Left lung (tissue), 10 donors: ENCODE data around the gene B3GNT5. TPM values are rescaled to one million over a fixed set of nuclear protein-coding genes. Genes with fewer than 3 reads are reported as not detected.

ENCODE experiments used
- ATAC-seq: fragments of 200-7000 bp; cut with Tn5 transposase; one replicate; pipeline ENCODE4 v1.9.1; 2020; ENCODE audit warnings: moderate library complexity
- DNase-seq, 4 donors: peaks; one replicate each; pipeline ENCODE4 v3.0.0-alpha.2; 2013 to 2020
- H3K27ac ChIP-seq, 2 donors: fragments of 200-600 bp; sonication (generic) in 1 of 2; one replicate each; pipeline versions ENCODE4 v1.5.0 to v1.8.0; 2020 to 2021
- H3K27me3 ChIP-seq, 2 donors: fragments of 200-600 bp; sonication (generic) in 1 of 2; one replicate each; pipeline versions ENCODE4 v1.5.0 to v1.8.0; 2020 to 2021
- H3K36me3 ChIP-seq, 2 donors: fragments of 200-600 bp; sonication (generic) in 1 of 2; one replicate each; pipeline versions ENCODE4 v1.5.0 to v1.8.0; 2020 to 2021
- H3K4me1 ChIP-seq, 2 donors: fragments of 200-600 bp; one replicate each; pipeline ENCODE4 v1.8.0; 2021
- H3K4me3 ChIP-seq, 2 donors: fragments of 200-600 bp; sonication (generic) in 1 of 2; one replicate each; pipeline versions ENCODE4 v1.5.0 to v1.8.0; 2020 to 2021; ENCODE audit warnings: mild to moderate bottlenecking in 1 of 2
- H3K9me3 ChIP-seq, 2 donors: fragments of 200-600 bp; sonication (generic) in 1 of 2; one replicate each; pipeline versions ENCODE4 v1.5.0 to v1.8.0; 2020 to 2021
- intact Hi-C, 2 donors: fragments of 100-400 bp; cut with DNase I; formaldehyde crosslinking; loops; one replicate each; pipeline versions ENCODE4 v1.11.2 to v1.14.2; 2022
- polyA plus RNA-seq, 6 donors: library from polyadenylated mRNA; unstranded; fragments of 120-200 nt; gene quantifications; one replicate each; pipeline ENCODE4 v1.2.1, GENCODE V29; 2013; ENCODE audit not compliant: insufficient read length in 6 of 6
- total RNA-seq, 2 donors: library from RNA; stranded (reverse); fragmentation: NEBNext Ultra II Directional; extraction: Animal tissue kit (Norgen Biotek cat#: 25700); gene quantifications; one replicate each; pipeline ENCODE4 v1.2.1, GENCODE V29; 2021
- TF ChIP-seq, protein P1 (sequence below), 2 donors: fragments of 200-600 bp; sonication (generic) in 1 of 2; IDR thresholded peaks; one replicate each; pipeline versions ENCODE4 v1.5.0 to v1.8.0; 2021; ENCODE audit warnings: antibody characterized with exemption in 2 of 2
- donor health status: DM: no; HTN: yes; CAD: no.
- donor health status: DM: no; HTN: no; CAD: no.

Gene B3GNT5
- total and polyA plus RNA-seq, 8 donors: 21.7 to 45.2 (median 26.9) TPM

DNA sequence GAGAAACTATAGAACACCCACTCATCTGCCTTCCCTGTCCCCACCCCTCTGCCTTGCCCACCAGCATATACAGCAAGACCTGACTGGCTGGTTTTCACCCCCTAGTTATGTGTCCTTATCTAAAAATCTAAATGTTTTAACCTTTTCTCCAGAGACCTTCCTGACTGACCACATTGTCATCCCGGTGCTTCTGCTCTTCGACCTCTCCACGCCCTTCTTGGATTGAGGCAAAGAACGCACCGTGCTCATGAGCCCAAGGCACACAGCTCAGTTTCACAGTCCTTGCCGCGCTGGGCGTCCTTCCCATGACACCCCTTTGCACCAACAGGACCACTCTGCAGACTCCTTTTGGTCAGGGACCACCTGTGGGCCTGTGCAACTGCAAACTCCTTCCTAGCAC lies 62.7 kb downstream of the B3GNT5 start:
- Histone ChIP-seq H3K27me3 (no peaks in the 10 kb centered on the region), H3K4me1 (peaks cover 6 to 23% of the 10 kb centered on the region in 2 donors), H3K9me3 (no peaks in the 10 kb centered on the region), H3K36me3 (no peaks in the 10 kb centered on the region), H3K4me3 (no peak overlapping the region), H3K27ac (no peak overlapping the region)
- TF ChIP-seq, protein P1, sequence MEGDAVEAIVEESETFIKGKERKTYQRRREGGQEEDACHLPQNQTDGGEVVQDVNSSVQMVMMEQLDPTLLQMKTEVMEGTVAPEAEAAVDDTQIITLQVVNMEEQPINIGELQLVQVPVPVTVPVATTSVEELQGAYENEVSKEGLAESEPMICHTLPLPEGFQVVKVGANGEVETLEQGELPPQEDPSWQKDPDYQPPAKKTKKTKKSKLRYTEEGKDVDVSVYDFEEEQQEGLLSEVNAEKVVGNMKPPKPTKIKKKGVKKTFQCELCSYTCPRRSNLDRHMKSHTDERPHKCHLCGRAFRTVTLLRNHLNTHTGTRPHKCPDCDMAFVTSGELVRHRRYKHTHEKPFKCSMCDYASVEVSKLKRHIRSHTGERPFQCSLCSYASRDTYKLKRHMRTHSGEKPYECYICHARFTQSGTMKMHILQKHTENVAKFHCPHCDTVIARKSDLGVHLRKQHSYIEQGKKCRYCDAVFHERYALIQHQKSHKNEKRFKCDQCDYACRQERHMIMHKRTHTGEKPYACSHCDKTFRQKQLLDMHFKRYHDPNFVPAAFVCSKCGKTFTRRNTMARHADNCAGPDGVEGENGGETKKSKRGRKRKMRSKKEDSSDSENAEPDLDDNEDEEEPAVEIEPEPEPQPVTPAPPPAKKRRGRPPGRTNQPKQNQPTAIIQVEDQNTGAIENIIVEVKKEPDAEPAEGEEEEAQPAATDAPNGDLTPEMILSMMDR (IDR thresholded peaks at IDR 0.05): no peak
- ATAC-seq: no peak
- no peak for DNase-seq
- intact Hi-C loops: no loop called here

DNA sequence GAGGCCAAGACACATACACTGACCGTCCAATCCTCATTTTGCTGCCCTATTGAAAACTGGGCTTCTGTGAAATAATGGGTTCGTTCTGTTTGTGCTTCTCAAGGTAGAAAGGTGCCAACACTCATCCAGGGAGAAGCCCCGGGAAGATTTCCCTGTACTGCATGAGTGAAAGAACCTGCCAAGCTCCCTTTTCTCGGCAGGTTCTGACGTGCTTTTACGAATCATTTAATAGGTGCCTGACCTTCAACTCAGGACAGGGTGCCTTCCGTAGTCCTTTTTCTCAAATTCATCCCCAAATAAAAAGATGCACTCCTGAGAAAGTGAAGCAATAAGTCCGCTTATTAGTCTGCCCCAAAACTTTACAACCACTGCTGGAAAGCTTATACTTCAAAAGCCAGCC lies 64.2 kb downstream of the B3GNT5 start:
- Histone ChIP-seq H3K9me3 (no peaks in the 10 kb centered on the region), H3K27ac (no peak overlapping the region), H3K4me1 (peaks cover 6 to 23% of the 10 kb centered on the region in 2 donors), H3K4me3 (no peak overlapping the region), H3K36me3 (no peaks in the 10 kb centered on the region), H3K27me3 (no peaks in the 10 kb centered on the region)
- ATAC-seq (no peak), DNase-seq (no peak)
- TF ChIP-seq, protein P1 (IDR thresholded peaks at IDR 0.05): no peak
- intact Hi-C loops: no loop called here

DNA sequence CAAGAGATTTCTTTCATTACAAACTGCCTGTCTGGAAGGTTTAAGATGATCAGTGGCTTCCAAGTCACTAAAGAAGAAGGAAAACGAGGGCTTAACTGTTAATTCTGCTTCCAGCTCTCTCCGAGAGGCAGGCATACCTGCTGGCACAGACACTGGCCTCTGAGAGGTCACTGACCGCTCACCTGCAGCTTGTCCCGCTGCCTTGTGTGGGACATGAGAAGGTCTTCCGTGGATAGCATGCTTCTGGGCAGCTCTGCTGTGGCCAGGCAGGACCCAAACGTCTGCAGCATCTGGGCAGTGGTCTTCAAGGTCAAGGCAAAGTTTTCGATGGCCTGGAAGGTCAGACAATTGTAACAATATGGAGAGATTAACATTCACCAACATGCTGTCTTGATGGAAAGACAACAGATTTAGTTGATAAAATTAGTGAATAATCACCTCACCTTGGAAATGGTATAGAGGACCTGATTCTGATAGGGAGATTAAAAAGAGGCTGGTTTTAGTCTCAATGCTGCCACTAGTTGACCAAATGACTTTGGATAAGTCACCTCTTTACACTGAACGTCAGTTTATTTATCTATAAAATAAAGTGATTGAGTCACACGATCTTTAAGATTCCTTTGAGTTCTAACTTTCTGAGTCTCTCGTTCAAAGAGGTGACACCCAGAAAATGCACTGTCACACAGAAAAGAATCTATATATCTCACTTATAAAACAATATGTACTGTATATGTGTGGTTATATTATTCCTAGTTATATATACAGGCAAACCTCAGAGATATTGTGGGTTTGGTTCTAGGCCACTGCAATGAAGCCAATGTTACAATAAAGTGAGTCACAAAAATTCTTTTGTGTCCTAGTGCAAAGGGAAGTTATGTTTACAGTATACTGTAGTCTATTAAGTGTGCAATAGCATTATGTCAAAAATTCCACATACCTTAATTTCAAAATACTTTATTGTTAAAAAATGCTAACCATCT lies 65.1 kb downstream of the B3GNT5 start:
- Histone ChIP-seq H3K4me3 (no peak overlapping the region), H3K27ac (peak overlapping the region in 1 of 2 donors; percentile 4), H3K4me1 (peaks cover 6 to 17% of the 10 kb centered on the region in 2 donors), H3K9me3 (no peaks in the 10 kb centered on the region), H3K36me3 (no peaks in the 10 kb centered on the region), H3K27me3 (no peaks in the 10 kb centered on the region)
- DNase-seq (no peak), ATAC-seq (no peak)
- TF ChIP-seq, protein P1 (IDR thresholded peaks at IDR 0.05): no peak
- intact Hi-C loops: no loop called here

DNA sequence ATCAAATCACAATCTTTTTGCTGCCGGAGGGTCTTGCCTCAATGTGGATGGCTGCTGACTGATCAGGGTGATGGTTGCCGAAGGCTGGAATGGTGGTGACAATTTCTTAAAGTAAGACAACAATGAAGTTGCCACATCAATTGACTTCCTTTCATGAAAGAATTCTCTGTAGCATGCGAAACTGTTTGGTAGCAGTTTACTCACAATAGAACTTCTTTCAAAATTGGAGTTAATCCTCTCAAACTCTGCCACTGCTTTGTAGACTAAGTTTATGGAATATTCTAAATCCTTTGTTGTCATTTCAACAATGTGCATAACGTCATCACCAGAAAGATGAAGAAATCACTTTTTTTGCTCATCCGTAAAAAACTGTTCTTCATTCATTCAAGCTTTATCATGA lies 65.8 kb downstream of the B3GNT5 start:
- H3K4me1 ChIP-seq: peaks cover 1 to 10% of the 10 kb centered on the region in 2 donors
- no peaks in the 10 kb centered on the region for H3K9me3 ChIP-seq
- no peak for DNase-seq
- no peak overlapping the region for H3K4me3 ChIP-seq
- peak overlapping the region in 1 of 2 donors; percentile 4 for H3K27ac ChIP-seq
- ATAC-seq: no peak
- intact Hi-C loops: no loop called here
- no peaks in the 10 kb centered on the region for H3K27me3 ChIP-seq
- TF ChIP-seq, protein P1 (IDR thresholded peaks at IDR 0.05): no peak
- no peaks in the 10 kb centered on the region for H3K36me3 ChIP-seq

DNA sequence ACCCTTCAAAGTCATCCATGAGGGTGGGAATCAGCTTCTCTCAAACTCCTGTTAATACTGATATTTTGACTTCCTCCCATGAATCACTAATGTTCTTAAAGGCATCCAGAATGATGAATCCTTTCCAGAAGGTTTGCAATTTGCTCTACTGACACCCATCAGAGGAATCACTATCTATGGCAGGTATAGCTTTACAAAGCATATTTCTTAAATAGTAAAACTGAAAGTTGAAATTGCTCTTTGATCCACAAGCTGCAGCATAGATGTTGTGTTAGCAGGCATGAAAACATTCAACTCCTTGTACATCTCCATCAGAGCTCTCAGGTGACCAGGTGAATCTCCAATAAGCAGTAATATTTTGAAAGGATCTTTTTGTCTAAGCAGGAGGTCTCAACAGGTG lies 66.3 kb downstream of the B3GNT5 start:
- H3K9me3 ChIP-seq: no peaks in the 10 kb centered on the region
- no peak overlapping the region for H3K4me3 ChIP-seq
- ATAC-seq: no peak
- H3K36me3 ChIP-seq: no peaks in the 10 kb centered on the region
- DNase-seq: no peak
- intact Hi-C loops: no loop called here
- TF ChIP-seq, protein P1 (IDR thresholded peaks at IDR 0.05): no peak
- no peaks in the 10 kb centered on the region for H3K27me3 ChIP-seq
- peaks cover 0 to 5% of the 10 kb centered on the region in 2 donors for H3K4me1 ChIP-seq
- H3K27ac ChIP-seq: no peak overlapping the region
